NCI-H2107 treated with DMSO at 0.1 percent for 48 hours (cell line): Measurements from ENCODE around the gene HMG20A.
"Not testable (repeated sequence)": the region's sequence is repeated elsewhere in the genome, so short reads cannot be mapped to it uniquely, and the experiment has no call there.

Source experiments
- DNase-seq: peaks from one replicate; lab custom pipeline; 2025; ENCODE audit not compliant: unreplicated experiment; lab: John Stamatoyannopoulos, UW

HMG20A gene

GRCh38 chr15:77420610-77421369 lies at the start of gene HMG20A:
Gene HMG20A, plus strand, starts transcription at chr15:77420888. Its CDS starts 37,520 bp downstream, at chr15:77458408.
- peak; percentile 82 for DNase-seq

- no peak for DNase-seq
These were observed 48.7 kb upstream of the HMG20A start for GRCh38 chr15:77371850-77372563.

DNA sequence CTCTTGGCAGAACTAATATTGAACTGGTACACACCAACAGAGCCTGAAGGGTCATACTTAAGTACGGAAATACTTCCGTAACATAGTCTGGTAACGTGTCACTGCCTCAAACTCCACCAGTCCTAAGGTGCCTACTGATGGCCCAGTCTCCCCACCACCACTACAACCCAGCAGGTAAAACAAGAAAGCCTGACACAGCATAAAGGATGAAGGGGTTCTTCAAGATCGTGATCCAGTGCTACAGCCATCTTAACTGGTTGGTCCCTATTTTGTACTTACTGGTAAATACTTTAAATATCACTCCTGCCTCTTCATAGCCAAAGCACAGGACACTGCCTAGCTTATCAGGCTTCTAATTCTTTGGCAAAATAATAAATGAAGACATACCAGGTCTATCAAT lies 47.2 kb upstream of the HMG20A start:
- no peak for DNase-seq

DNA sequence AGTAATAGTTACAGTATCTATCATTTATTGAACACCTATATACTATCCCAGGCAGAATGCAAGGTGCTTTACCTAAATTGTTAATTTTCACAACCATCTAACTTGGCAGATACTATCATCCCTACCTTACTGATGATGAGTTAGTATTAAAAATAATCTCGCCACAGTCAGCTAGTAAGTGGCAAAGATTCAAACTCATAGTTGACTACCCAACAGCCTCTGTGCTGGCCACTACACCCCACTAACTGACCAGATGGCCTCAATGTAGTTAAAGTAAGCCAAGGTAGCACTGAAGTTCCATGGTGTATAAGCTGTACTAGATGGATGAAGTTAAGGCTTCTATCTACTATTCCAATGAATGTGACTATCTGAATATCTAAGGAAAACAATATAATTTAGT lies 45.6 kb upstream of the HMG20A start:
- no peak for DNase-seq

- DNase-seq = no peak
These were observed 43.9 kb upstream of the HMG20A start for GRCh38 chr15:77376770-77377169.

- DNase-seq = no peak
These were observed 40.7 kb upstream of the HMG20A start for GRCh38 chr15:77380033-77380432.

DNA sequence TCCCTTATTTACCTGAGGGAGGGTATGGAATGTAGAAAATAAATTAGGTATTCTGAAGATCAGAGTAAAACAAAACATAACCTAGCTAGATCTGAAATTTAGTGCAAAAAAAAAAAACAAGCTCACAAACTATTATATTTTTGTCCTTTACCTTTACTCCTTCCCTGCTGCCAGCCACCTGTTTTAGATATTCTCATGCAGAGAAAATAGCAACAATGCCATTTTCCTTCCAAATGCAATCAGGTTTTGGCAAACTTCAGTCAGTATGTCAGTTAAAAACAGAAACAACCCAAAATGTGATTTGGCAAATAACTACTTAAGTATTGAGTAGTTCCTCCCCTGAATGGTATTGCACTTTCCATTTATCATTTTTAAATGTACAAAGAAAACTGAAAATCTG lies 36.6 kb upstream of the HMG20A start:
- DNase-seq = no peak

DNA sequence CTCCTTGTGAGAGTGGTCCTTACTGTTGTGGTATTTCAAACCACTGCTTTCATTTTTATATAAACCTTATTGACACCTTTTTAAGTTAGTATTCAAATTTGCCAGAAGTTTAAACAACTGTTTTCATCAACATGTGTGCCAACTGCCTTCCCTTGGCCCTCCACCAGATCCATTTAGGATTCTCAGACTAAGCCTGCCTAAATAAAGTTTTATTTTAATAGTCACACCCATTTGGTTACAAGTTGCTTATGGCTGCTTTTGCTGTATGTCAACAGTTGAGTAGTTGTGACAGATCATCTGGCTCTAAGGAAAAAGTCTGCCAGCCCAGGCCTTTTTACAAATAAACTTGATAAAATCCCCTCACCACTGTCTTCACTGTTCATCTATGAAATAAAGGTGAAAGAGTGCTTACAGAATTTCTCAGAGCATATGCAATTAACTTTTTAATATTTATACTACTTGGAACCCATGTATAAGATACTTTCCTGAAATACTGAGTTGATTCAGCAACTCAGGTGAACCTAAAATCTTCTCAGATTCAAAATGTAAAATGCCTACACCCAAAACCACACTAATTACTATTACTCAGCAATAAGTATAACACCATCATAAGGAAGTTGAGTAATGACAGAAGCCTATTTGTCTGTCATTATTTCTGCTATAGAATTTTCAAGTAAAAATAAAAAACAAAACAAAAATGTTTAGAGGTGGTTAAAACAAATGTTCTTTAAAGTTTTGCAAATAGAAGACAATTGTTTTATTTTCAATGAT lies 35.9 kb upstream of the HMG20A start:
- no peak for DNase-seq

DNA sequence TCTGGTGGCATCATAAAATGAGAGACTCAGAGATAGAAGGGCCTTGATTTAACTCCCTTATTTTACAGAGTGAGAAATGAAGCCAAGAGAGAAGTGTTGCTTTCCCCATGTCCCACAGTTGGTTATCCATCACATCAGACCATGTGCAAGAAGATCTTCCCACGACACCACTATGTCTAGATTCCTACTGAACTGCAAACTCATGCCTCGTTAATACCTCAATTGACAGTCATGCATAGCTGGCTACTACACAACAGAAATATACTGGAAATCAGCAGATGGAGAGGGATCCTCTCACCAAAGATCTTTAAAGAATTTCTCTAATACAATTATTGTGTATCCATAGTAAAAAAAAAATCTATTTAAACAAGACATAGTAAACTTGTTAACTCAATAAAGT lies 34.1 kb upstream of the HMG20A start:
- DNase-seq = no peak

GRCh38 chr15:77387365-77388105 lies 33.2 kb upstream of the HMG20A start:
- DNase-seq = no peak

DNA sequence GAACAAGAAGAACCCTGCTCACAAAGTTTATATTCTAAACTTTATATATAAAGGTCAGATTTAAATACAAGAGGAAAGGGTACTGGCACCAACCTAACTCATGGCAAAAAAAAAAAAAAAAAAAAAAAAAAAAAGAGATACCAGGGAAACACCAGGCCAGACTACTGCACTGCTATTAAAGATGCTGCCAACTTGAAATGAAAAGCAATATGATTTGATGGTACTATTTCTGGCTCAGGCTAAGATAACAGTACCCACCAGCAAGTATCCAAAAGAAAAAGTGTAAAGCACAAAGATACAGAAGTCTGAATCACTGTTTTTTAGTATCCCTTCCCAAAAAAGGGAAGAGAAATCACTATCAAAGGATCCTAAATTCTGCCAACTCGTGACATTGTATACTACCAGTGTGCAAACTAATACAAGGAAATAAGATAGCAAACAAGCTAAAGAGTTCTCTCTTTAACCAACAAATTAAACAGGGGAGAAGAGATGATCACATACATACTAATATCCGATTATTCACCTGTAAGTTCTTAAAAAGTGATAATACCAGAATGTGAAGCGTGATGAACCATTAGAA lies 29.2 kb upstream of the HMG20A start:
- DNase-seq = no peak

GRCh38 chr15:77392762-77393470 lies 27.8 kb upstream of the HMG20A start:
- no peak for DNase-seq

DNA sequence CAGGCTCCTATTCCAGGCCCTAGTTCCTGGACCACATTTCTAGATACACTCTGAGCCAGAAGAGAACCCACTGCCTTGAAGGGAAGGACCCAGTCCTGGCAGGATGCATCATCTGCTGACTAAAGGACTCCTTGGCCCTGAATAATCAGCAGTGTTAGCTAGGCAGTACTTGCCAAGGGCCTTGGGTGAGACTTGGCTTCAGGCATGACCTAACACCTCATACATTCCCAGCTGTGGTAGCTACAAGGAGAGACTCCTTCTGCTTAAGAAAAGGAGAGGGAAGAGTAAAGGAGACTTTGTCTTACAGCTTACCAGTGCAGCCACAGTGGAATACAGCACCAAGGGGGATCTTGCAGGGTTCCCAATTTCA lies 27.2 kb upstream of the HMG20A start:
- no peak for DNase-seq

DNA sequence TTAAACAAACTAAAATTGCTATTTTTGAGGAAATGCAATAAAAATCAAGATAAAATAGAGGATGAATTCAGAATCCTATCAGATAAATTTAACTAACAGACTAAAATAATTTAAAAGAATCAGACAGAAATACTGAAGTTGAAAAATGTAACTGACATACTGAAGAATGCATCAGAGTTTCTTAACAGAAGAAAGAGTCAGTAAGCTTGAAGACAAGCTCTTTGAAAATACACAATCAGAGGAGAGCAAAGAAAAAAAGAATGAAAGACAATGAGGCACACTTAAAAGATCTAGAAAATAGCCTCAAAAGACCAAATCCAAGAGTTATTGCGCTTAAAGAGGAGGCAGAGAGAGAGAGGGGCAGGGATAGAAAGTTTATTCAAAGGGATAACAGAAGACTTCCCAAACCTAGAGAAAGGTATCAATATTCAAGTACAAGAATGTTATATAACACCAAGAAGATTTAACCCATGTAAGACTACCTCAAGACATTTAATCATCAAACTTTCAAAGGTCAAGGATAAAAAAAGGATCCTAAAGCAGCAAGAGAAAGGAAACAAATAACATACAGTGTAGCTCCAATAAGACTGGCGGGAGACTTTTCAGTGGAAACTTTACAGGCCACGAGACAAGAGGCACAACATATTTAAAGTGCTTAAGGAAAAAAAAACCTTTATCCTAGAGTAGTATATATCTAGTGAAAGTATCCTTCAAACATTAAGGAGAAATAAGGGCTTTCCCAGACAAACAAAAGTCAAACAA lies 25.5 kb upstream of the HMG20A start:
- no peak for DNase-seq

DNA sequence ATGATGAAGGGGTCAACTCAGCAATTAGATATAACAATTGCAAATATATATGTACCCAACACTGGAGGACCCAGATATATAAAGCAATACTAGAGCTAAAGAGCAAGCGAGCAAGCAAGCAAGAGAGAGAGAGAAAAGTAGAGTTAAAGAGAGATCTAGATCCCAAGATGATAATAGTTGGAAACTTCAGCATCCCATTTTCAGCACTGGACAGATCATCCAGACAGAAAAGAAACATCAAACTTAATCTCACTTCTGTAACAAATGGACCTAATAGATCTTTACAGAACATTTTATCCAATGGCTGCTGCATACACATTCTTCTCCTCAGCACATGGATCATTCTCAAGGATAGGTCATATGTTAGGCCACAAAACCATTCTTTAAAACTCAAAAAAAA lies 24.0 kb upstream of the HMG20A start:
- DNase-seq = no peak

DNA sequence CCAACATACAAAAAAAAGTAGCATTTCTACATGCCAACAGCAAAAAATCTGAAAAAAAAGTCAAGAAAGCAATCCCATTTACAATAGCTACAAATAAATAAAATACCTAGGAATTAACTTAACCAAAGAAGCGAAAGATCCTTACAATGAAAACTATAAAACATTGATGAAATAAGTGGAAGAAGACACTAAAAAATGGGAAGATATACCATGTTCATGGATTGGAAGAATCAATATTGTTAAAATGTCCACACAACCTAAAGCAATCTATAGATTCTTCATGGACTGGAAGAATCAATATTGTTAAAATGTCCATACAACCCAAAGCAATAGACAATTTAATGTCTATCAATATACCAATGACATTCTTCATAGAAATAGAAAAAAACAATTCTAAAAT lies 21.8 kb upstream of the HMG20A start:
- DNase-seq = no peak

DNA sequence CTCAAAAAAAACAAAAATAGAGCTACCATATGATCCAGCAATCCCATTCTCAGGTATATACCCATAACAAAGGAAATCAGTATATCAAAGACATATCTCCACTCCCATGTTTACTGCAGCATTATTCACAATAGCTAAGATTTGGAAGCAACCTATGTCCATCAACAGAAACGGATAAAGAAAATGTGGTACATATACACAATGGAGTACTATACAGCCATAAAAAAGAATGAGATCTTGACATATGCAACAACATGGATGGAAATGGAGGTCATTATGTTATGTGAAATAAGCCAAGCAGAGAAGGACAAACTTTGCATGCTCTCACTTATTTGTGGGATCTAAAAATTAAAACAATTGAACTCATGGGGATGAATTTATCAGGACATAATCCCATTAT lies 20.4 kb upstream of the HMG20A start:
- no peak for DNase-seq

GRCh38 chr15:77402740-77403379 lies 17.8 kb upstream of the HMG20A start:
- no peak for DNase-seq

- DNase-seq = not testable (repeated sequence)
These were observed 14.4 kb upstream of the HMG20A start for GRCh38 chr15:77406173-77406759.
